Measurements from ENCODE around the gene AGK. TPM values are rescaled to one million over a fixed set of nuclear protein-coding genes. Genes with fewer than 3 reads are reported as not detected.
"Not testable (repeated sequence)": the region's sequence is repeated elsewhere in the genome, so short reads cannot be mapped to it uniquely, and the experiment has no call there.

AGK gene
- total and polyA plus RNA-seq, 9 donors, result 15.7 to 23.4 (median 18.4) TPM

GRCh38 chr7:141568227-141568626 lies 17.0 kb downstream of the AGK start:
- H3K4me3 ChIP-seq (ENCODE audit: low read length), result no peak overlapping the region
- WGBS (ENCODE audit: insufficient coverage), result 54% methylated on average over 4 of the region's 4 CpGs
- DNase-seq, result no peak
- H3K27me3 ChIP-seq (ENCODE audit: control insufficient read depth, insufficient read depth, low read length), result no peaks in the 10 kb centered on the region
- no peak overlapping the region for H3K27ac ChIP-seq (ENCODE audit: low read length)
- no peaks in the 10 kb centered on the region for H3K4me1 ChIP-seq (ENCODE audit: control insufficient read depth, insufficient read depth, low read length)
- H3K36me3 ChIP-seq (ENCODE audit: control insufficient read depth, insufficient read depth, low read length), result peaks cover 9% of the 10 kb centered on the region
- H3K9me3 ChIP-seq (replicated peaks; ENCODE audit: control insufficient read depth, low read depth, low read length), result no peaks in the 10 kb centered on the region

- Histone ChIP-seq H3K36me3 (ENCODE audit: control insufficient read depth, insufficient read depth, low read length) (peaks cover 6% of the 10 kb centered on the region), H3K4me1 (ENCODE audit: control insufficient read depth, insufficient read depth, low read length) (no peaks in the 10 kb centered on the region), H3K27ac (ENCODE audit: low read length) (no peak overlapping the region), H3K9me3 (replicated peaks; ENCODE audit: control insufficient read depth, low read depth, low read length) (peaks cover under 1% of the 10 kb centered on the region), H3K4me3 (ENCODE audit: low read length) (no peak overlapping the region), H3K27me3 (ENCODE audit: control insufficient read depth, insufficient read depth, low read length) (no peaks in the 10 kb centered on the region)
- DNase-seq, result no peak
- WGBS (ENCODE audit: insufficient coverage), result 78% methylated on average over 1 of the region's 1 CpG
Observed at GRCh38 chr7:141571059-141571458, 19.8 kb downstream of the AGK start.

- Histone ChIP-seq H3K4me3 (ENCODE audit: low read length) (no peak overlapping the region), H3K27ac (ENCODE audit: low read length) (no peak overlapping the region), H3K36me3 (ENCODE audit: control insufficient read depth, insufficient read depth, low read length) (peaks cover 5% of the 10 kb centered on the region)
Observed at GRCh38 chr7:141572175-141572574, 21.0 kb downstream of the AGK start.

GRCh38 chr7:141573511-141573910 lies 22.3 kb downstream of the AGK start:
- Histone ChIP-seq H3K36me3 (ENCODE audit: control insufficient read depth, insufficient read depth, low read length) (no peaks in the 10 kb centered on the region), H3K9me3 (replicated peaks; ENCODE audit: control insufficient read depth, low read depth, low read length) (peaks cover 4% of the 10 kb centered on the region), H3K4me3 (ENCODE audit: low read length) (no peak overlapping the region), H3K4me1 (ENCODE audit: control insufficient read depth, insufficient read depth, low read length) (no peaks in the 10 kb centered on the region), H3K27ac (ENCODE audit: low read length) (no peak overlapping the region), H3K27me3 (ENCODE audit: control insufficient read depth, insufficient read depth, low read length) (no peaks in the 10 kb centered on the region)
- peak; percentile 16 for DNase-seq
- no CpG with 5 or more reads among the region's 6 CpGs for WGBS (ENCODE audit: insufficient coverage)

More at GRCh38 chr7:141572175-141572574, 21.0 kb downstream of the AGK start:
- no peak for DNase-seq
- Histone ChIP-seq H3K27me3 (ENCODE audit: control insufficient read depth, insufficient read depth, low read length) (no peaks in the 10 kb centered on the region), H3K4me1 (ENCODE audit: control insufficient read depth, insufficient read depth, low read length) (no peaks in the 10 kb centered on the region), H3K9me3 (replicated peaks; ENCODE audit: control insufficient read depth, low read depth, low read length) (peaks cover 4% of the 10 kb centered on the region)

- WGBS (ENCODE audit: insufficient coverage), result 87% methylated on average over 1 of the region's 1 CpG
- peak; percentile 10 for DNase-seq
- Histone ChIP-seq H3K27me3 (ENCODE audit: control insufficient read depth, insufficient read depth, low read length) (no peaks in the 10 kb centered on the region), H3K4me3 (ENCODE audit: low read length) (no peak overlapping the region), H3K27ac (ENCODE audit: low read length) (no peak overlapping the region), H3K9me3 (replicated peaks; ENCODE audit: control insufficient read depth, low read depth, low read length) (peaks cover 4% of the 10 kb centered on the region), H3K36me3 (ENCODE audit: control insufficient read depth, insufficient read depth, low read length) (no peaks in the 10 kb centered on the region), H3K4me1 (ENCODE audit: control insufficient read depth, insufficient read depth, low read length) (no peaks in the 10 kb centered on the region)
Observed at GRCh38 chr7:141575164-141575563, 24.0 kb downstream of the AGK start.

GRCh38 chr7:141575654-141576448 lies 24.6 kb downstream of the AGK start:
- Histone ChIP-seq H3K36me3 (ENCODE audit: control insufficient read depth, insufficient read depth, low read length) (no peaks in the 10 kb centered on the region), H3K4me3 (ENCODE audit: low read length) (no peak overlapping the region), H3K27me3 (ENCODE audit: control insufficient read depth, insufficient read depth, low read length) (no peaks in the 10 kb centered on the region), H3K27ac (ENCODE audit: low read length) (no peak overlapping the region), H3K4me1 (ENCODE audit: control insufficient read depth, insufficient read depth, low read length) (no peaks in the 10 kb centered on the region), H3K9me3 (replicated peaks; ENCODE audit: control insufficient read depth, low read depth, low read length) (peaks cover 4% of the 10 kb centered on the region)
- no peak for DNase-seq
- no CpG with 5 or more reads among the region's 2 CpGs for WGBS (ENCODE audit: insufficient coverage)

GRCh38 chr7:141577043-141577839 lies 26.0 kb downstream of the AGK start:
- Histone ChIP-seq H3K4me1 (ENCODE audit: control insufficient read depth, insufficient read depth, low read length) (no peaks in the 10 kb centered on the region), H3K9me3 (replicated peaks; ENCODE audit: control insufficient read depth, low read depth, low read length) (peaks cover 4% of the 10 kb centered on the region), H3K36me3 (ENCODE audit: control insufficient read depth, insufficient read depth, low read length) (no peaks in the 10 kb centered on the region), H3K4me3 (ENCODE audit: low read length) (no peak overlapping the region), H3K27ac (ENCODE audit: low read length) (no peak overlapping the region), H3K27me3 (ENCODE audit: control insufficient read depth, insufficient read depth, low read length) (no peaks in the 10 kb centered on the region)
- no peak for DNase-seq
- WGBS (ENCODE audit: insufficient coverage), result 91% methylated on average over 6 of the region's 6 CpGs

GRCh38 chr7:141579953-141580352 lies 28.7 kb downstream of the AGK start:
- DNase-seq; H3K4me3 ChIP-seq (ENCODE audit: low read length); H3K27ac ChIP-seq (ENCODE audit: low read length); H3K9me3 ChIP-seq (replicated peaks; ENCODE audit: control insufficient read depth, low read depth, low read length); H3K27me3 ChIP-seq (ENCODE audit: control insufficient read depth, insufficient read depth, low read length); H3K36me3 ChIP-seq (ENCODE audit: control insufficient read depth, insufficient read depth, low read length); H3K4me1 ChIP-seq (ENCODE audit: control insufficient read depth, insufficient read depth, low read length): not testable (repeated sequence)
- WGBS (ENCODE audit: insufficient coverage), result 89% methylated on average over 4 of the region's 5 CpGs

GRCh38 chr7:141582063-141582462 lies 30.9 kb downstream of the AGK start:
- not testable (repeated sequence) for H3K4me1 ChIP-seq (ENCODE audit: control insufficient read depth, insufficient read depth, low read length); H3K9me3 ChIP-seq (replicated peaks; ENCODE audit: control insufficient read depth, low read depth, low read length); H3K27ac ChIP-seq (ENCODE audit: low read length); H3K36me3 ChIP-seq (ENCODE audit: control insufficient read depth, insufficient read depth, low read length); DNase-seq; H3K27me3 ChIP-seq (ENCODE audit: control insufficient read depth, insufficient read depth, low read length); H3K4me3 ChIP-seq (ENCODE audit: low read length)
- 86% methylated on average over 2 of the region's 7 CpGs for WGBS (ENCODE audit: insufficient coverage)

- WGBS (ENCODE audit: insufficient coverage), result 38% methylated on average over 2 of the region's 3 CpGs
- H3K27me3 ChIP-seq (ENCODE audit: control insufficient read depth, insufficient read depth, low read length), result no peaks in the 10 kb centered on the region
- no peak overlapping the region for H3K27ac ChIP-seq (ENCODE audit: low read length)
- no peak for DNase-seq
- peaks cover 7% of the 10 kb centered on the region for H3K36me3 ChIP-seq (ENCODE audit: control insufficient read depth, insufficient read depth, low read length)
- no peaks in the 10 kb centered on the region for H3K9me3 ChIP-seq (replicated peaks; ENCODE audit: control insufficient read depth, low read depth, low read length)
- no peak overlapping the region for H3K4me3 ChIP-seq (ENCODE audit: low read length)
- no peaks in the 10 kb centered on the region for H3K4me1 ChIP-seq (ENCODE audit: control insufficient read depth, insufficient read depth, low read length)
Observed at GRCh38 chr7:141584935-141585334, 33.7 kb downstream of the AGK start.

Measured in muscle of leg (tissue), 11 donors.